Muscle layer of duodenum (tissue), 2 donors: ENCODE measurements around the gene PRKAR1B.

ENCODE experiments used
- H3K27ac ChIP-seq: one replicate; pipeline ENCODE4 v1.7.0; 2013; ENCODE audit warnings: mild to moderate bottlenecking, low read length
- H3K27me3 ChIP-seq: one replicate; pipeline ENCODE4 v1.7.0; 2013; ENCODE audit warnings: low read depth, mild to moderate bottlenecking, control low read depth, low read length
- H3K36me3 ChIP-seq, 2 donors: one replicate each; pipeline ENCODE4 v1.7.0; 2013; ENCODE audit warnings: low read length in 2 of 2, control low read depth in 1 of 2, mild to moderate bottlenecking in 1 of 2; ENCODE audit not compliant: insufficient read depth in 2 of 2, control insufficient read depth in 1 of 2
- H3K4me1 ChIP-seq, 2 donors: one replicate each; pipeline ENCODE4 v1.7.0; 2013; ENCODE audit warnings: low read length in 2 of 2, mild to moderate bottlenecking in 2 of 2, control low read depth in 1 of 2, moderate library complexity in 1 of 2; ENCODE audit not compliant: insufficient read depth in 2 of 2, control insufficient read depth in 1 of 2
- H3K4me3 ChIP-seq, 2 donors: one replicate each; pipeline ENCODE4 v1.7.0; 2013; ENCODE audit warnings: low read length in 2 of 2, low read depth in 1 of 2, mild to moderate bottlenecking in 1 of 2
- H3K9me3 ChIP-seq, 2 donors: one replicate each; pipeline ENCODE4 v1.7.0; 2013; ENCODE audit warnings: low read length in 2 of 2, control low read depth in 1 of 2, mild to moderate bottlenecking in 1 of 2; ENCODE audit not compliant: control insufficient read depth in 1 of 2
- donor health status: healthy.

PRKAR1B gene

GRCh38 chr7:768881-769504 is 41.9 kb upstream of the PRKAR1B start:
- H3K9me3 ChIP-seq, result no peaks in the 10 kb centered on the region
- H3K27me3 ChIP-seq, result no peaks in the 10 kb centered on the region
- no peak overlapping the region for H3K4me3 ChIP-seq
- no peak overlapping the region for H3K27ac ChIP-seq
- peaks cover 11 to 35% of the 10 kb centered on the region in 2 donors for H3K36me3 ChIP-seq
- H3K4me1 ChIP-seq, result peaks cover 10 to 33% of the 10 kb centered on the region in 2 donors

GRCh38 chr7:767941-768731 is 41.1 kb upstream of the PRKAR1B start:
- H3K4me3 ChIP-seq, result no peak overlapping the region
- peaks cover 20 to 44% of the 10 kb centered on the region in 2 donors for H3K36me3 ChIP-seq
- peaks cover 10 to 33% of the 10 kb centered on the region in 2 donors for H3K4me1 ChIP-seq
- H3K27me3 ChIP-seq, result no peaks in the 10 kb centered on the region
- H3K27ac ChIP-seq, result no peak overlapping the region
- no peaks in the 10 kb centered on the region for H3K9me3 ChIP-seq

DNA sequence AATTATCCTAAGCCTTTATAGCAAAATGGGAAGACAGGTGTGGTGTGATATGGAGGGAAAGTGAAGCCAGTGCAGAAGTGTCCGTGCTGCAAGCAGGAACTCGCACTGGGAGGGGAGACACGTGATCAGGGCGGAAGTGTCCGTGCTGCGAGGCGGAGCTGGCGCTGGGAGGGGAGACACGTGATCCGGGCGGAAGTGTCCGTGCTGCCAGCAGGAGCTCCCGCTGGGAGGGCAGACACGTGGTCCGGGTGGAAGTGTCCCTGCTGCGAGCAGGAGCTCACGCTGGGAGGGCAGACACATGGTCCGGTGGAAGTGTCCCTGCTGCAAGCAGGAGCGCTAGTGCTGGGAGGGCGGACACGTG is 40.5 kb upstream of the PRKAR1B start:
- H3K9me3 ChIP-seq, result no peaks in the 10 kb centered on the region
- no peak overlapping the region for H3K27ac ChIP-seq
- no peak overlapping the region for H3K4me3 ChIP-seq
- no peaks in the 10 kb centered on the region for H3K27me3 ChIP-seq
- peaks cover 23 to 49% of the 10 kb centered on the region in 2 donors for H3K36me3 ChIP-seq
- peaks cover 10 to 33% of the 10 kb centered on the region in 2 donors for H3K4me1 ChIP-seq

- Histone ChIP-seq H3K27ac (no peak overlapping the region), H3K27me3 (no peaks in the 10 kb centered on the region), H3K9me3 (no peaks in the 10 kb centered on the region), H3K4me3 (no peak overlapping the region), H3K36me3 (peaks cover 23 to 56% of the 10 kb centered on the region in 2 donors), H3K4me1 (peaks cover 0 to 12% of the 10 kb centered on the region in 2 donors)
Measured at GRCh38 chr7:765383-765782, 38.3 kb upstream of the PRKAR1B start.

DNA sequence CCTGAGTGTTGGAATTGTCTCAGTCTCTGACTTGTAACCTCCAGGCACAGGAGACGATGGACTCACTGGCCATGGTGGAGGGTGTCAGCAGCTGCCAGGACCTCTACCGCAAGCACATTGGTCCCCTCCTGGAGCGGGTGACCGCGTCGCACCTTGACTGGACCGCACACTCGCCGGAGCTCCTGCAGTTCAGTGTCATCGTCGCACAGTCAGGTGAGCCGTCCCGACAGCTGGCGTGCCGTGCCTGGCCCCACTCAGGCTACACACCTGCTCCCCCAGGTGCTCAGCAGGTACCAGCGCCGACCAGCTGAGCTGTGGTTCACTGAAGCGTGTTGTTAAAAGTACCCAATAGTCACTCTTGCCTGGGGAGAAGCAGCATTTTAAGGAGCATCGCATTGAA is 36.7 kb upstream of the PRKAR1B start:
- Histone ChIP-seq H3K27ac (no peak overlapping the region), H3K4me3 (no peak overlapping the region), H3K9me3 (no peaks in the 10 kb centered on the region), H3K36me3 (peaks cover 23 to 65% of the 10 kb centered on the region in 2 donors), H3K27me3 (no peaks in the 10 kb centered on the region), H3K4me1 (peaks cover 0 to 2% of the 10 kb centered on the region in 2 donors)

GRCh38 chr7:762885-763284 is 35.8 kb upstream of the PRKAR1B start:
- H3K9me3 ChIP-seq, result no peaks in the 10 kb centered on the region
- H3K27me3 ChIP-seq, result no peaks in the 10 kb centered on the region
- H3K36me3 ChIP-seq, result peaks cover 23 to 66% of the 10 kb centered on the region in 2 donors
- no peak overlapping the region for H3K4me3 ChIP-seq
- H3K4me1 ChIP-seq, result no peaks in the 10 kb centered on the region
- H3K27ac ChIP-seq, result no peak overlapping the region

GRCh38 chr7:761631-762030 is 34.5 kb upstream of the PRKAR1B start:
- H3K27ac ChIP-seq, result no peak overlapping the region
- H3K4me1 ChIP-seq, result no peaks in the 10 kb centered on the region
- no peaks in the 10 kb centered on the region for H3K9me3 ChIP-seq
- H3K27me3 ChIP-seq, result no peaks in the 10 kb centered on the region
- H3K36me3 ChIP-seq, result peaks cover 34 to 73% of the 10 kb centered on the region in 2 donors
- H3K4me3 ChIP-seq, result no peak overlapping the region

- no peaks in the 10 kb centered on the region for H3K4me1 ChIP-seq
- no peaks in the 10 kb centered on the region for H3K9me3 ChIP-seq
- peaks cover 34 to 72% of the 10 kb centered on the region in 2 donors for H3K36me3 ChIP-seq
- H3K4me3 ChIP-seq, result no peak overlapping the region
- H3K27me3 ChIP-seq, result no peaks in the 10 kb centered on the region
- no peak overlapping the region for H3K27ac ChIP-seq
Measured at GRCh38 chr7:761101-761500, 34.0 kb upstream of the PRKAR1B start.

DNA sequence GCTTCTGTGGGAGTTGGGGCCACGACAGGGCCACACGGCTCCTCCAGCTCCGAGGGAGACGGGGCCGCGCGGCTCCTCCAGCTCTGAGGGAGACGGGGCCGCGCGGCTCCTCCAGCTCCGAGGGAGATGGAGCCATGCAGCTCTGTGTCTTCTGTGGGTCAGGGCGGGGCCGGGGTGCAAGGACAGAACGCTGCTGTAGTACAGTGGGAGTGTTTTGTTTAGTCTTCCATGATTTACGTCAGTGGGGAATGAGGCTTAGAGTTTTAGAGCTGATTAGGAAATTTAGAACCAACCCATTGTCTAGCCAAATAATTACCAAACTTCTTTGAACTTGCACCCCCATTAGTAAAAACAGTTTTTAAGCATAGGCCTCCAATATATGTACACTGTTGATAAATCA is 32.9 kb upstream of the PRKAR1B start:
- Histone ChIP-seq H3K4me3 (no peak overlapping the region), H3K4me1 (no peaks in the 10 kb centered on the region), H3K27me3 (no peaks in the 10 kb centered on the region), H3K27ac (no peak overlapping the region), H3K36me3 (peaks cover 33 to 67% of the 10 kb centered on the region in 2 donors), H3K9me3 (no peaks in the 10 kb centered on the region)

- no peak overlapping the region for H3K27ac ChIP-seq
- no peaks in the 10 kb centered on the region for H3K9me3 ChIP-seq
- no peaks in the 10 kb centered on the region for H3K4me1 ChIP-seq
- H3K27me3 ChIP-seq, result no peaks in the 10 kb centered on the region
- H3K36me3 ChIP-seq, result peaks cover 36 to 67% of the 10 kb centered on the region in 2 donors
- H3K4me3 ChIP-seq, result no peak overlapping the region
Measured at GRCh38 chr7:759569-759968, 32.5 kb upstream of the PRKAR1B start.

- no peaks in the 10 kb centered on the region for H3K27me3 ChIP-seq
- no peak overlapping the region for H3K4me3 ChIP-seq
- no peaks in the 10 kb centered on the region for H3K9me3 ChIP-seq
- H3K27ac ChIP-seq, result no peak overlapping the region
- no peaks in the 10 kb centered on the region for H3K4me1 ChIP-seq
- H3K36me3 ChIP-seq, result peaks cover 21 to 54% of the 10 kb centered on the region in 2 donors
Measured at GRCh38 chr7:757741-758163, 30.7 kb upstream of the PRKAR1B start.
